Activated naive CD4-positive, alpha-beta T cell treated with anti-CD3 and anti-CD28 coated beads, Interleukin-2, amount 10 ng/mL, durations not matched to agents 7 days and 5 days (primary cell): ENCODE results near the gene TTC39C.

ENCODE experiments used
- CTCF ChIA-PET: fragments of 350-600 bp; sonication (Branson Sonifier 250); formaldehyde crosslinking; loops from one replicate; lab custom pipeline; 2021; ENCODE audit warnings: antibody characterized with exemption; lab: Charles Lee
- DNase-seq: peaks from one replicate; pipeline ENCODE4 v3.0.0-alpha.2; 2020
- H3K27ac Mint-ChIP-seq: one replicate; pipeline ENCODE4 v1.8.0; 2021; ENCODE audit warnings: mild to moderate bottlenecking, moderate library complexity, mixed read lengths
- H3K27me3 Mint-ChIP-seq: one replicate; pipeline ENCODE4 v1.8.0; 2021; ENCODE audit warnings: mild to moderate bottlenecking, mixed read lengths
- H3K36me3 Mint-ChIP-seq: one replicate; pipeline ENCODE4 v1.8.0; 2021; ENCODE audit warnings: mixed read lengths
- H3K4me1 Mint-ChIP-seq: one replicate; pipeline ENCODE4 v1.8.0; 2021; ENCODE audit warnings: mixed read lengths
- H3K4me3 Mint-ChIP-seq: one replicate; pipeline ENCODE4 v1.8.0; 2021; ENCODE audit warnings: mild to moderate bottlenecking, moderate library complexity, mixed read lengths
- H3K9me3 Mint-ChIP-seq: one replicate; pipeline ENCODE4 v1.8.0; 2021; ENCODE audit warnings: mixed read lengths

Gene TTC39C

DNA sequence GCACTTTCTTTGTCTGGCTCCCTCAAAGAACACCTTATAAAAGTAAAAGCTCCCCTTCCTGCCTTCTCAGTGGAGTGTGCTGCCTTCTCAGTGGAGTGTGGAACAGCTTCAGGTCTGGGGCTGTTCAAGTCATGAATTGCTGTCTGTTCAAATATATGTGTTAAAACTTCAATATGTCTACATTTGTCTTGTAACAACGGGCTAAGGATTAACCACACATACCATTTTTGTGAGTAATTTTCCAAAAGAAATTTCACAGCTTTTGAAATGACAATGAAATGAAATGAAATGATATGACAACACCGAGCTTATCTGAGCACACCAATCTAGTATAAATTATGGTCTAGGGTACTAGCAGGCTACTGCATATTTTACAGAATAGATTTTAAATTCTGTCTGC lies 167.3 kb downstream of the TTC39C start:
- Mint-ChIP-seq H3K36me3 (no peaks in the 10 kb centered on the region), H3K4me1 (no peaks in the 10 kb centered on the region), H3K4me3 (no peak overlapping the region), H3K27me3 (peaks cover 3% of the 10 kb centered on the region), H3K27ac (no peak overlapping the region), H3K9me3 (no peaks in the 10 kb centered on the region)
- no peak for DNase-seq
- CTCF ChIA-PET = no interaction called here
